ENCODE results near the gene MYL10.

- TF ChIP-seq CTCF (IDR thresholded peaks at IDR 0.05 in 4 of 5, conservative IDR thresholded peaks at IDR 0.05 in 1 of 5) (no peak), POLR2A (IDR thresholded peaks at IDR 0.05) (no peak)
These were observed 44.9 kb upstream of the MYL10 start for GRCh38 chr7:101673951-101674350.
